IMR-90 (cell line): ENCODE data around the gene ZCCHC14.

Experiments
- CTCF ChIP-seq: conservative IDR thresholded peaks from 2 replicates; pipeline ENCODE4 v1.5.1; 2012; ENCODE audit warnings: mild to moderate bottlenecking, low read depth, low read length, improper control_type of control experiment
- MAZ ChIP-seq: IDR thresholded peaks from 2 replicates; pipeline ENCODE4 v1.6.1; 2012; ENCODE audit warnings: low read depth, mild to moderate bottlenecking, low read length, improper control_type of control experiment, moderate library complexity, borderline replicate concordance
- POLR2A ChIP-seq: IDR thresholded peaks from 2 replicates; pipeline ENCODE4 v1.6.1; 2012; ENCODE audit warnings: mild to moderate bottlenecking, low read depth, low read length
- TF ChIP-seq, protein P1 (sequence below): fragments of 150-350 bp; IDR thresholded peaks from 2 replicates; pipeline ENCODE4 v1.6.1; 2017; ENCODE audit warnings: mild to moderate bottlenecking, antibody characterized with exemption, low read length, low read depth

DNA sequence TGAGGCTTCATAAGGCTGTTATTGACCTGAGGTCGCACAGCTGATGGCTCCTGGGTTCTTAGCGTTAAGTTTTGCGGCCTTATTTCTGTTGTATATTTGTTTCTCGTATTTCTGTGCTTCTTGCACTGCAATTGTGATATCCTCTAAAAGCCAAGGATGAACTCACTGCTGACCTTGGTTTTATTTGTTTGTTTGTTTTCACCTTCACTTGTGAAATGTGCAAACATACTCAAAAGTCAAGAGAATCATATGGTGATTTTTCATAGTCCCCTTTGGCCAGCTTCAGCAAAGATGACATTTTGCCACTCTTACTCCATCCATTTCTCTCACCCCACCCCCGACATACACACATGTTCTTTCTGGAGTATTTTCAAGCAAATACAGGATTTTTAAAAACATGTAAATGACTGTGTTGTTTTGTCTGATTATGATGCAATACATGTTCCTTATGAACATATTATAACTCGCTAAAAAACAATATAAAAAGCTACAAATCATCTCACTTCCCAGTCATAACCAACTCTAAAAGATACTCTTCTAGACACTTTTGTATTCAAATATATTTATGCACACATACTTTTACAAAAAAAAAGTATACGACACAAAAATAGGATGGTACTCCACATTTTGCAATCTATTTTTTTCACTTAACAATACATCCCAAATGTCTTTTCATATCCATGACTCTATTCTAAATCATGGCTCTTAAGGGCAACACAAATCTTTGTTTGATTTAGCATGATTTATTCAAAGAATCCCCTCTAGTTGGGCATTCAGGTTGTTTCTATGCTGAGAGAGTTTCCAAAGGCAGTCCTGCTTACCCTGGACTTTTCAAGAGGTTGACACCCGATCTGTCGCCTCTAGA lies 5.7 kb upstream of the ZCCHC14 start:
- no peak for TF ChIP-seq CTCF
- TF ChIP-seq, protein P1, sequence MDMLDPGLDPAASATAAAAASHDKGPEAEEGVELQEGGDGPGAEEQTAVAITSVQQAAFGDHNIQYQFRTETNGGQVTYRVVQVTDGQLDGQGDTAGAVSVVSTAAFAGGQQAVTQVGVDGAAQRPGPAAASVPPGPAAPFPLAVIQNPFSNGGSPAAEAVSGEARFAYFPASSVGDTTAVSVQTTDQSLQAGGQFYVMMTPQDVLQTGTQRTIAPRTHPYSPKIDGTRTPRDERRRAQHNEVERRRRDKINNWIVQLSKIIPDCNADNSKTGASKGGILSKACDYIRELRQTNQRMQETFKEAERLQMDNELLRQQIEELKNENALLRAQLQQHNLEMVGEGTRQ = no peak
- TF ChIP-seq POLR2A = no peak
- TF ChIP-seq MAZ = no peak
